SK-N-MC (cell line): ENCODE measurements around the gene TNRC6B.

ENCODE experiments used
- EZH2 ChIP-seq: fragments of 200-600 bp; sonication (generic); IDR thresholded peaks from one replicate; pipeline ENCODE4 v1.6.1; 2017; ENCODE audit warnings: antibody characterized with exemption
- POLR2AphosphoS5 ChIP-seq: IDR thresholded peaks from 2 replicates; pipeline ENCODE4 v1.6.1; 2012; ENCODE audit warnings: mild to moderate bottlenecking, low read depth, low read length, borderline replicate concordance

DNA sequence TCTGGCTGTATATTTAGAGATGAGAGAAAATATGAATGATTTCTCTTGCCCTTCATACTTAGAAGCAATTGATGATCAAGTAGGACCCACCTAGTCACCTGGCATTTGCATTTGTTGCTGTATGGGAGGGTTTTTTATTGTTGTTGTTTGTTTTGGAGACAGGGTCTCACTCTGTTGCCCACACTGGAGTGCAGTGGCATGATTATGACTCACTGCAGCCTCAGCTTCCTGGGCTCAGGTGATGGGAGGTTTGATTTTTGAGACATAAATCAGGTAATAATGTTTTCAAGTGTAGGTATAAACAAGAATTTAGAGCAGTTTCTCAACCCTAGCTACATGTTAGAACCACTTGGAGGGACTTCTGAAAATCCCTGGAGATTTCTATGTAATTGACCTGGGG lies 63.0 kb downstream of the TNRC6B start:
- no peak for TF ChIP-seq EZH2
- no peak for TF ChIP-seq POLR2AphosphoS5
